Neuronal stem cell (in vitro differentiated cells): ENCODE results near the gene UMAD1.

Experiments
- DNase-seq: peaks from one replicate; pipeline ENCODE4 v3.0.0-alpha.2; 2013; ENCODE audit warnings: low spot score
- H2AFZ ChIP-seq: one replicate; pipeline ENCODE4 v1.6.1; 2013; ENCODE audit warnings: mild to moderate bottlenecking, low read length, inconsistent platforms
- H2AK5ac ChIP-seq: 2 replicates; pipeline ENCODE4 v1.6.1; 2013; ENCODE audit warnings: low read depth, mild to moderate bottlenecking, inconsistent platforms, low read length, moderate library complexity, mixed read lengths
- H2BK120ac ChIP-seq: 2 replicates; pipeline ENCODE4 v1.6.1; 2013; ENCODE audit warnings: low read depth, mild to moderate bottlenecking, inconsistent platforms, low read length, moderate library complexity, mixed read lengths
- H2BK12ac ChIP-seq: one replicate; pipeline ENCODE4 v1.6.1; 2013; ENCODE audit warnings: low read length, inconsistent platforms
- H2BK15ac ChIP-seq: 2 replicates; pipeline ENCODE4 v1.6.1; 2013; ENCODE audit warnings: mild to moderate bottlenecking, low read length, inconsistent platforms, mixed read lengths
- H2BK5ac ChIP-seq: one replicate; pipeline ENCODE4 v1.6.1; 2013; ENCODE audit warnings: inconsistent platforms, mild to moderate bottlenecking, low read length, moderate library complexity
- H3K14ac ChIP-seq: one replicate; pipeline ENCODE4 v1.6.1; 2013; ENCODE audit warnings: low read length, inconsistent platforms
- H3K18ac ChIP-seq: 2 replicates; pipeline ENCODE4 v1.6.1; 2013; ENCODE audit warnings: low read length, inconsistent platforms
- H3K23ac ChIP-seq: 2 replicates; pipeline ENCODE4 v1.6.1; 2013; ENCODE audit warnings: low read depth, mild to moderate bottlenecking, mixed read lengths, low read length, inconsistent platforms; ENCODE audit not compliant: poor library complexity
- H3K27ac ChIP-seq: replicated peaks from 3 replicates; pipeline ENCODE4 v1.5.1; 2013; ENCODE audit warnings: low read length, inconsistent platforms
- H3K27me3 ChIP-seq, 3 experiments: 2 replicates each; pipeline ENCODE4 v1.6.1; 2013; ENCODE audit warnings: low read length in 3 of 3, mild to moderate bottlenecking in 2 of 3, inconsistent platforms in 1 of 3, low read depth in 1 of 3, mixed read lengths in 1 of 3, moderate library complexity in 1 of 3; ENCODE audit not compliant: control insufficient read depth in 3 of 3, insufficient read depth in 3 of 3
- H3K36me3 ChIP-seq, 2 donors: replicated peaks in 1 of 2; 2 replicates each; pipeline ENCODE4 v1.6.1; 2013; ENCODE audit warnings: low read length in 2 of 2; ENCODE audit not compliant: control insufficient read depth in 2 of 2, insufficient read depth in 2 of 2
- H3K4ac ChIP-seq: 2 replicates; pipeline ENCODE4 v1.6.1; 2013; ENCODE audit warnings: inconsistent platforms, mild to moderate bottlenecking, low read length, moderate library complexity
- H3K4me1 ChIP-seq, 2 donors: 1 replicate in 1 of 2; 2 replicates in 1 of 2; pipeline ENCODE4 v1.6.1; 2013; ENCODE audit warnings: low read length in 2 of 2, low read depth in 1 of 2; ENCODE audit not compliant: control insufficient read depth in 2 of 2, insufficient read depth in 1 of 2
- H3K4me2 ChIP-seq: one replicate; pipeline ENCODE4 v1.6.1; 2013; ENCODE audit warnings: mild to moderate bottlenecking, low read length, inconsistent platforms; ENCODE audit not compliant: insufficient read depth, poor library complexity, severe bottlenecking
- H3K4me3 ChIP-seq, 2 donors: 2 replicates each; pipeline ENCODE4 v1.5.1; 2013; ENCODE audit warnings: low read length in 2 of 2, mild to moderate bottlenecking in 2 of 2, inconsistent platforms in 1 of 2, moderate library complexity in 1 of 2
- H3K79me1 ChIP-seq: one replicate; pipeline ENCODE4 v1.6.1; 2013; ENCODE audit warnings: low read depth, mild to moderate bottlenecking, inconsistent platforms, low read length, moderate library complexity
- H3K9ac ChIP-seq: one replicate; pipeline ENCODE4 v1.6.1; 2013; ENCODE audit warnings: mild to moderate bottlenecking, low read depth, low read length, inconsistent platforms; ENCODE audit not compliant: poor library complexity
- H3K9me3 ChIP-seq, 2 donors: replicated peaks in 1 of 2; 2 replicates each; pipeline versions ENCODE3 to v1.6.1; 2013; ENCODE audit warnings: low read length in 2 of 2, mild to moderate bottlenecking in 2 of 2, inconsistent platforms in 1 of 2, low read depth in 1 of 2, mixed read lengths in 1 of 2, moderate library complexity in 1 of 2; ENCODE audit not compliant: control insufficient read depth in 2 of 2, insufficient read depth in 1 of 2
- H4K8ac ChIP-seq: one replicate; pipeline ENCODE4 v1.6.1; 2013; ENCODE audit warnings: low read depth, mild to moderate bottlenecking, inconsistent platforms, low read length, moderate library complexity
- H4K91ac ChIP-seq: one replicate; pipeline ENCODE4 v1.6.1; 2013; ENCODE audit warnings: low read length, low read depth, mild to moderate bottlenecking, inconsistent platforms; ENCODE audit not compliant: poor library complexity
- WGBS, 2 donors: extraction: QIAGEN DNeasy Blood & Tissue Kit; methylation state at CpG; one replicate each; pipeline ENCODE4 v1.1.7; 2013; ENCODE audit warnings: missing lambda C conversion rate in 2 of 2, mixed read lengths in 1 of 2; ENCODE audit not compliant: insufficient read length in 2 of 2, insufficient replicate concordance in 1 of 2; ENCODE audit errors: extremely low coverage in 2 of 2; 5-methylcytosine and 5-hydroxymethylcytosine counted together

UMAD1 gene

GRCh38 chr7:7919449-7919945, 278.9 kb downstream of the UMAD1 start:
- H3K18ac ChIP-seq = no peak overlapping the region
- H3K4me2 ChIP-seq = no peak overlapping the region
- no peak overlapping the region for H3K23ac ChIP-seq
- H2BK5ac ChIP-seq = no peak overlapping the region
- H3K4me1 ChIP-seq = peaks cover 6 to 10% of the 10 kb centered on the region in 2 donors
- no peak overlapping the region for H4K91ac ChIP-seq
- no peak overlapping the region for H2BK15ac ChIP-seq
- no peaks in the 10 kb centered on the region for H3K27me3 ChIP-seq
- no peak overlapping the region for H2AK5ac ChIP-seq
- H4K8ac ChIP-seq = no peak overlapping the region
- no peak overlapping the region for H3K27ac ChIP-seq
- no peak overlapping the region for H3K14ac ChIP-seq
- no CpG with 5 or more reads among the region's 2 CpGs for WGBS, 2 donors
- H2BK12ac ChIP-seq = no peak overlapping the region
- no peaks in the 10 kb centered on the region for H3K36me3 ChIP-seq
- no peak overlapping the region for H3K9ac ChIP-seq
- H3K79me1 ChIP-seq = no peaks in the 10 kb centered on the region
- no peaks in the 10 kb centered on the region for H3K9me3 ChIP-seq
- H2AFZ ChIP-seq = no peak overlapping the region
- H3K4ac ChIP-seq = no peak overlapping the region
- no peak overlapping the region for H3K4me3 ChIP-seq
- no peak for DNase-seq
- H2BK120ac ChIP-seq = no peak overlapping the region

DNA sequence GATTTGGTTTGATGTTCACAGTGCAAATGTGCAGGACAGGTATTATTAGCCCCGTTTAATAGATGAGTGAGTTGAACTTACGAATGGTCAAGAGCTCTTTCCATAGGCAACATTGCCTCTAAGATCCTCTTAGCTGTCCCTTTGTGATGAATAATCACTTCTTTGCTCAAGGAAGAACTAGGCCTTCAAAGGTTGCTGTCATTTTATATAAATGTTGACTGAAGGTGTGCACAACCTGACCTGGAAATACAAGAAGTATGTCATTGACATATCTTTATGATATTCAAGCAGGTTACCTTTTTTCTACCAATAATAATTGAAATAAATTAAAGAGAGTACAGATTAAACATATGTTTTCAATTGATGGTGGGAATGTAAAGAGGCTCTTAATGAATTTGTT, 279.5 kb downstream of the UMAD1 start:
- Histone ChIP-seq H3K4me2 (no peak overlapping the region), H2BK120ac (no peak overlapping the region), H2BK15ac (no peak overlapping the region), H3K18ac (no peak overlapping the region), H3K4me1 (peaks cover 6 to 10% of the 10 kb centered on the region in 2 donors), H3K36me3 (no peaks in the 10 kb centered on the region), H2BK5ac (no peak overlapping the region), H3K9me3 (no peaks in the 10 kb centered on the region), H4K8ac (no peak overlapping the region), H3K23ac (no peak overlapping the region), H3K27ac (no peak overlapping the region), H3K4me3 (no peak overlapping the region), H3K79me1 (no peaks in the 10 kb centered on the region), H3K14ac (no peak overlapping the region), H2AK5ac (no peak overlapping the region), H3K9ac (no peak overlapping the region), H3K4ac (no peak overlapping the region), H2BK12ac (no peak overlapping the region), H4K91ac (no peak overlapping the region), H2AFZ (no peak overlapping the region), H3K27me3 (no peaks in the 10 kb centered on the region)
- WGBS, 2 donors = no CpG with 5 or more reads among the region's 2 CpGs
- no peak for DNase-seq

GRCh38 chr7:7920481-7920880, 279.9 kb downstream of the UMAD1 start:
- WGBS, 2 donors = no CpG with 5 or more reads among the region's 3 CpGs
- H3K9me3 ChIP-seq = no peaks in the 10 kb centered on the region
- no peak overlapping the region for H2BK5ac ChIP-seq
- no peak for DNase-seq
- no peak overlapping the region for H3K9ac ChIP-seq
- H4K8ac ChIP-seq = no peak overlapping the region
- H3K4me2 ChIP-seq = no peak overlapping the region
- no peak overlapping the region for H2AFZ ChIP-seq
- peaks cover 6 to 10% of the 10 kb centered on the region in 2 donors for H3K4me1 ChIP-seq
- H2BK120ac ChIP-seq = no peak overlapping the region
- no peak overlapping the region for H2BK15ac ChIP-seq
- no peak overlapping the region for H3K23ac ChIP-seq
- H3K4me3 ChIP-seq = no peak overlapping the region
- H3K14ac ChIP-seq = no peak overlapping the region
- H2BK12ac ChIP-seq = no peak overlapping the region
- no peak overlapping the region for H3K18ac ChIP-seq
- no peak overlapping the region for H3K4ac ChIP-seq
- no peaks in the 10 kb centered on the region for H3K79me1 ChIP-seq
- no peak overlapping the region for H2AK5ac ChIP-seq
- no peaks in the 10 kb centered on the region for H3K36me3 ChIP-seq
- no peaks in the 10 kb centered on the region for H3K27me3 ChIP-seq
- no peak overlapping the region for H4K91ac ChIP-seq
- H3K27ac ChIP-seq = no peak overlapping the region

- Histone ChIP-seq H3K4ac (no peak overlapping the region), H2BK15ac (no peak overlapping the region), H3K23ac (no peak overlapping the region), H4K8ac (no peak overlapping the region), H3K9ac (no peak overlapping the region), H3K27ac (no peak overlapping the region), H2AK5ac (no peak overlapping the region), H3K4me1 (peaks cover 6 to 10% of the 10 kb centered on the region in 2 donors), H3K9me3 (no peaks in the 10 kb centered on the region), H2BK120ac (no peak overlapping the region), H2BK12ac (no peak overlapping the region), H4K91ac (no peak overlapping the region), H3K18ac (no peak overlapping the region), H3K4me3 (no peak overlapping the region), H3K4me2 (no peak overlapping the region), H3K14ac (no peak overlapping the region), H3K36me3 (no peaks in the 10 kb centered on the region), H2BK5ac (no peak overlapping the region), H3K79me1 (no peaks in the 10 kb centered on the region), H2AFZ (no peak overlapping the region), H3K27me3 (no peaks in the 10 kb centered on the region)
- no peak for DNase-seq
These were observed 281.3 kb downstream of the UMAD1 start for GRCh38 chr7:7921830-7922229.
